Midbrain (tissue), 1 donor: ENCODE data around the gene REL.
A peak's percentile ranks its signal among the peaks of the same experiment; 100 is the strongest.
"Not testable (repeated sequence)": the region's sequence is repeated elsewhere in the genome, so short reads cannot be mapped to it uniquely, and the experiment has no call there.

Experiments used
- DNase-seq: peaks from one replicate; lab custom pipeline; 2025; lab: John Stamatoyannopoulos, UW

Gene REL

DNA sequence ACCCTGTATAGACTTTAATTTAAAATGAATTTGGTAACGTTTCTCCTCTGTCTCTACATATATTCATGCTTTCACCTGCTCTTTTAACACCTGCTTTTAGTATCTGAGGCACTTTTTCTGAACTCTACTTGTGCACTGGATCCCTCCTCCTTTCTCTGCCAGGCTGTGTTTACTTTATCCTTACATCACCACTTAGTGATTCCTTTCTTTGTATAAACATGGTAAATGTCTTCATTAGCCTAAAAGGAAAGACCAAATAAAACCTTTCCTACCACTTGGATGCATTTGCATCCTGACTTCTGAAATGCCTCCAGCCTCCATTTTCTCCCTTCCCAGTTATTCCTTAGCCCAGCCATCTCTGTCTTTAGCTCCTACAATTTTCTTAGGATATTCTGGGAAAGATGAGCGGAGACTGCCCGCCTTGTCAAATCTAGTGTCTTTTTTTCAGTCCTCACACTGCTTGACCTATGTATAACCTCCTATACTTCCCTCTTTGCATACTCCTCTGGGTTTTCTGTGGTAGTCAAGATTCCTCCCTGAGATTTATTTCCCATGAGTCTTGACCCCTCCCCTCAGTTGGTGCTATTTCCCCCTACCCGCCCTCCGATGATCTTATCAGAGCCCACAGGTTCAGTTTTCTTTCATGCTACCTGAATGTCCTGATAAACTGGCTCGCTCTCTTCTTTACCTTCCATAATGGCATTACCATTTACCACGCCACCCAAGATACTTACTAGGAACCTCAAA, 44.8 kb downstream of the REL start:
- no peak for DNase-seq

GRCh38 chr2:60926741-60927552, 45.6 kb downstream of the REL start:
- DNase-seq, result peak; percentile 5

- DNase-seq, result not testable (repeated sequence)
Observed at GRCh38 chr2:60932061-60932460, 50.7 kb downstream of the REL start.

- DNase-seq, result no peak
Observed at GRCh38 chr2:60932954-60933353, 51.6 kb downstream of the REL start.

- no peak for DNase-seq
Observed at GRCh38 chr2:60934165-60934722, 52.9 kb downstream of the REL start.

DNA sequence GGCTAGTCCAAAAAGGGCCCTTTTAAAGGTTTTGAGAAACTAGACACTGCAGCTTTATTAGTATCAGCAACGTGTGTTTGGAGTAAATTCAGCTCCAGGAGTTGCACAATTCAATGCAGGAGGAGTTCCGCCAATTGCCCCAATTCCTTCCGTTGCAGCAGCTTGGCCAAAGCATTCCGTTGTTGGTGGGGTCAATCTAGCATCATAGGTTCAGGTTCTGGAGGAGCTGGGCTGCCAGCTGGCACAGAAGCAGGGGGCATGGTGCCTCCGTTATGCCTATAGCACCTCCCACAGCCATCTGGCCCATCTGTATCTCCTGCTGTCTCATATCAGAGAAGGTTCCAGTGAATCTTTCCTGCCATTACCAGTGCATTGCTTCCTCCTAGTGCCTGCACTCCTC, 55.4 kb downstream of the REL start:
- DNase-seq, result no peak

- DNase-seq, result no peak
Observed at GRCh38 chr2:60938301-60938700, 56.9 kb downstream of the REL start.

- no peak for DNase-seq
Observed at GRCh38 chr2:60939622-60940021, 58.2 kb downstream of the REL start.

GRCh38 chr2:60945341-60945740, 64.0 kb downstream of the REL start:
- DNase-seq, result no peak

DNA sequence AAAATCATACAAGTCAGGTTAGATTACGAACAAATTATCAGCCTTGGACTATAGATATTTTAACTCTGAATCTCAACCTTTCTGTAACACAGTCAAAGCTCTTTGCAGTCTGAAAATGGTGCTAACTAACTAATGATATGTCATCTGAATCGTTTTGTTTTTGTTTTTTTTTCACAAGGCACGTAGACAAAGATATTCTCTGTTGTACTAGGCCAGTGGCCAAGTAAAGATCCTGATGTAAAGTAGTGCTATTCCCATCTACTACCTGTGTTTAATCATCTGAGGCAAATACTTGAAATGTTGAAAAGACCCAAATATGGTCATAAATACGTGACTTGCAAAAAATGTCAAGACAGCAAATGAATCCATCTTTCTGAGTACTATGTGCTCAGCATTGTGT, 65.7 kb downstream of the REL start:
- no peak for DNase-seq

DNA sequence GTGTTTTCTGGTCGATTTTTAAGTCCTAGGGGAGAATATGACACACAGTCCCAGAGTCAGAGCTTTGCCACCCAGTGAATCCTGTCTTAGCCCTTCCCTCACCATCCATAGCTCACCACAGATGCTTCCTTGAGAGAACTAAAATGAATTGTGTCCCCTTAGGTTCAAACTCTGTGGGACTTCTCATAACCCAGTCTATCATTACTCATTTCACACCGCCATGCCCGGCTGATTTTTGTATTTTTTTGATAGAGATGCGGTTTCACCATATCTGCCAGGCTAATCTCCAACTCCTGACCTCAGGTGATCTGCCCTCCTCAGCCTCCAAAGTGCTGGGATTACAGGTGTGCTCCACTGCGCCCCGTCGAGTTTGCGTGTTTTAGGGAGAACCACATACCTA, 66.8 kb downstream of the REL start:
- DNase-seq, result no peak

DNA sequence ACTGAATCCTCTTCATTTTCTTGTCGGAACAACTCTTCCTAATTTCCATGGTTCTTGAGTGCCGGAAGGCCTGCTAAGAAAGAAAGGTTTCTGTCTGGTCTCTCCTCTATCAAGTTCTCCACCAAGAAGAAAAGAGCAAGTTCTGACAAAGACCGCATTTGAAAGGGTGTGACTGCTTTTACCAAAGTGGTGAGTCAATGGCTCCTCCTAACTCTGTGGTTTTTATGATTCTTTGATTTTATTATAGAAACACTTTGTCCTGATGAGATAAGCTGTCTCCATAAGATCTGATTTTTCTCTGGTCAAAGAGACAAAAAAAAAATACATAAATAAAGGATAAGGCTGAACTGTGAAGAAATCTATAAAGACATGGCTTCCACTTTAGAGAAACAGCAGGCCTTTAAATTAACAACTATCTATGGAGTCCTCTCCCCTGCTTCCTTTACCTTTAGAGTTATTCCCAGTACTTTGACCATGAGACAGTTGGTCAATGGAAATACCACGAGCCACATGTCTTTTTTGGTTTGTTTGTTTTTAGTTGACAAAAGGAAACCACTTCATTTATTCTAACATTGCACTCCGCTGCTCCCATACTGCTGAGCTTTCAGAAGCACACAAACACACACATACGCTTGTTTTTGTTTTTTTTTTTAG, 67.7 kb downstream of the REL start:
- no peak for DNase-seq

DNA sequence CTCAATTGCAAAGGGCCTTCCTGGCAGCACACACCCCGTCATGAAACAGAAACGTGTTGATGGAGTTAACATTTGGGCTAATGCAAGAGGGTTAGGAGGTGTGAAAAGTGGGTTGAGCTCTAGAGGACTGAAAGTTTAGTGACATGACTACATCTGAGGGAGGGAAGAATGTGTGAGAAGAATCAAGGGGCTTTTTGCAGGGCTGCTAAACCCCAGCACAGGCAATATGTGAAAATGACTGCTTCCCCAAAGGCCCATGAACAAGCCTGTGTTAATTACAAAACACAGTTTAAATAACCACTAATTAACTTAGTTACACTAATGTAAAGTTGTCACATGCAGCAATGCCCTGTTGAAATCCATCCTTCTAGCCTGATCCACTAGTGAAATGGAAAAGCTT, 72.8 kb downstream of the REL start:
- DNase-seq, result no peak

DNA sequence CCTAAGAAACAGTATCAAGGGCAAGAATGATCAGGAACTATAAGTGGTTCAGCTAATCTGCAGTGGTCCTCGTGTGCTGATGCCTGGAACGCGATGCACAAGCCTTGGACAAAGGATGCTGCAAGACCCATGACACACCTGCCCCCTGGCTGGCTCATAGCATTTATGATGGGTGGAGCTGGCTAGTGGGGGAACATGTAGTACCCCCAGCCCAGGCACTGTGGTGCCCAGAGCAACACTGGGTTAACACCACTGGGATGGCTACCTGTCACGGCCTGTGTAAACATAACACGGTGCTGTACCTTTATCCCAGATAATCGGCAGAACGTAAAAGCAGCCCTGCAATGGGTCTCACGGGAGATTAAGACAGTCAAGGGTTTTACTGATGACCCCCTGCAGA, 75.8 kb downstream of the REL start:
- no peak for DNase-seq

- no peak for DNase-seq
Observed at GRCh38 chr2:60957643-60958042, 76.3 kb downstream of the REL start.

- DNase-seq, result no peak
Observed at GRCh38 chr2:60958361-60958760, 77.0 kb downstream of the REL start.

DNA sequence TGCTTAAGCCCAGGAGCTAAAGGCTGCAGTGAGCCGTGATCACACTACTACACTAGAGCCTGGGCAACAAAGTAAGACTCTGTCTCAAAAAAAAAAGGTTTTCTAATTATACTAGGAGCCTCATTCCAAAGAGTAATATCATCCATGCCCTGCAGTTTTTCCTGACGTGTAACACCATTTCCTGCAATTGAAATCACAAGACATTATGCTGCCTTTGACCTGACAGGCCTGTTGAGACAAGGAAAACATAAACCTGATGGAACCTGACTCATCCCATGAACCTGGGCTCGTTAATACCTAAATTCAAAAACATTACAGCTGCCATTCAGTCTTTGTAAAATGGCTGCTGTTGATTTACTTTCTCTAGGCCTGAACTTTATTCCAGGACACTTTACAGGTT, 77.4 kb downstream of the REL start:
- DNase-seq, result no peak

DNA sequence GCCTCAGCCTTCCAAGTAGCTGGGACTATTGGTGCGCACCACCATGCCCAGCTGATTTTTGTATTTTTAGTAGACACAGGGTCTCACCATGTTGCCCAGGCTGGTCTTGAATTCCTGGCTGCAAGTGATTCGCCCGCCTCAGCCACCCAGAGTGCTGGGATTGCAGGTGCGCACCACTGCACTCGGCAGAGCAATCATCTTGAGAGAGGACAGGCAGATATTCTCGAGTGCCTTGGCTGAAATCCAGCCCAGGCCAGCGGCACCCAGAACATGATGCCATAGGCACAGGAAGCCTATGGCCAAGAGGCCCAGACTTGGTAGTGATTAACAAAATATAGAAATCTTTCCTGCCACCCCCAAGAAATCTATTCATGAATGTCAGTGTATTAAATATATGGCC, 78.1 kb downstream of the REL start:
- DNase-seq, result no peak

GRCh38 chr2:60960706-60961105, 79.3 kb downstream of the REL start:
- DNase-seq, result no peak

- no peak for DNase-seq
Observed at GRCh38 chr2:60961457-60961856, 80.1 kb downstream of the REL start.

GRCh38 chr2:60962528-60962927, 81.2 kb downstream of the REL start:
- DNase-seq, result no peak

- DNase-seq, result no peak
Observed at GRCh38 chr2:60963190-60963589, 81.8 kb downstream of the REL start.
